K562 (cell line): ENCODE measurements around the gene CLEC17A. TPM values are rescaled to one million over a fixed set of nuclear protein-coding genes. Genes with fewer than 3 reads are reported as not detected.

Source experiments
- BCL6 ChIP-seq: fragments of 250-450 bp; sonication (Bioruptor Pico); IDR thresholded peaks from 2 replicates; pipeline ENCODE4 v1.4.0; 2020
- BRD9 ChIP-seq: fragments of 450-650 bp; IDR thresholded peaks from 2 replicates; pipeline ENCODE4 v1.6.1; 2018; ENCODE audit warnings: low read depth; ENCODE audit not compliant: partially characterized antibody
- CCAR2 ChIP-seq: fragments of 200-400 bp; formaldehyde crosslinking; IDR thresholded peaks from 2 replicates; pipeline ENCODE4 v1.6.1; 2017; ENCODE audit warnings: mild to moderate bottlenecking, low read depth, low read length
- ERF ChIP-seq: fragments of 450-650 bp; formaldehyde crosslinking; IDR thresholded peaks from 2 replicates; pipeline ENCODE4 v1.4.0; 2020; ENCODE audit warnings: mild to moderate bottlenecking, mixed read lengths
- HBP1 ChIP-seq: fragments of 450-650 bp; formaldehyde crosslinking; IDR thresholded peaks from 2 replicates; pipeline ENCODE4 v1.4.0; 2022; ENCODE audit warnings: missing genetic modification characterization
- KLF16 ChIP-seq: IDR thresholded peaks from 2 replicates; pipeline ENCODE4 v1.6.1; 2016; ENCODE audit warnings: antibody characterized with exemption
- NRF1 ChIP-seq, 2 experiments: fragments of 450-650 bp; IDR thresholded peaks in 1 of 2; conservative IDR thresholded peaks in 1 of 2; 2 replicates each; pipeline ENCODE4 v1.6.1; 2014; ENCODE audit warnings: mild to moderate bottlenecking in 2 of 2
- TFE3 ChIP-seq: fragments of 450-650 bp; formaldehyde crosslinking; IDR thresholded peaks from 2 replicates; pipeline ENCODE4 v1.4.0; 2020; ENCODE audit warnings: mild to moderate bottlenecking, mixed read lengths
- XRCC3 ChIP-seq: fragments of 450-650 bp; IDR thresholded peaks from 2 replicates; pipeline ENCODE4 v1.6.1; 2017; ENCODE audit warnings: mild to moderate bottlenecking, moderate library complexity
- ZBTB40 ChIP-seq, 2 experiments: fragments of 450-650 bp in 1 of 2; sonication (generic) in 1 of 2; formaldehyde crosslinking in 1 of 2; IDR thresholded peaks; 2 replicates each; pipeline versions ENCODE4 v1.7.1 to v1.9.0; 2016 to 2022; ENCODE audit warnings: inconsistent platforms in 1 of 2, mild to moderate bottlenecking in 1 of 2, missing genetic modification reagents in 1 of 2
- ZBTB7A ChIP-seq: IDR thresholded peaks from 2 replicates; pipeline ENCODE4 v1.6.1; 2011; ENCODE audit warnings: low read depth, mild to moderate bottlenecking, low read length, moderate library complexity, borderline replicate concordance; ENCODE audit not compliant: control insufficient read depth
- ZNF175 ChIP-seq: fragments of 200-800 bp; sonication (Bioruptor generic); IDR thresholded peaks from 2 replicates; pipeline ENCODE4 v1.6.1; 2016; ENCODE audit warnings: low read depth, mild to moderate bottlenecking, missing genetic modification characterization, missing compliant biosample characterization
- ZNF184 ChIP-seq: sonication (generic); formaldehyde crosslinking; IDR thresholded peaks from 2 replicates; pipeline ENCODE4 v1.5.0; 2020; ENCODE audit warnings: missing genetic modification reagents
- ZNF274 ChIP-seq: IDR thresholded peaks from 2 replicates; pipeline ENCODE4 v1.6.1; 2011; ENCODE audit warnings: low read depth, mild to moderate bottlenecking, low read length, moderate library complexity, borderline replicate concordance
- ZNF444 ChIP-seq: fragments of 250-450 bp; sonication (Bioruptor Pico); IDR thresholded peaks from 2 replicates; pipeline ENCODE4 v1.4.0; 2020; ENCODE audit warnings: mild to moderate bottlenecking, moderate library complexity
- ZNF780A ChIP-seq: fragments of 250-450 bp; sonication (Bioruptor Pico); IDR thresholded peaks from 2 replicates; pipeline ENCODE4 v1.5.0; 2021; ENCODE audit warnings: mild to moderate bottlenecking
- polyA plus RNA-seq, 8 experiments: library from polyadenylated mRNA; depleted of rRNA in 4 of 8; stranded (reverse) in 5 of 8; unstranded in 3 of 8; fragments of >200 nt; fragmentation: Nextera tagmentation in 2 of 8; fragmentation: Illumina TruSeq in 1 of 8; extraction: Ambion mirVana in 2 of 8; extraction: Trizol in 1 of 8; gene quantifications; 2 replicates each; pipeline versions ENCODE4 v1.2.1 to v1.2.3, GENCODE V29; 2011 to 2014; ENCODE audit warnings: inconsistent platforms in 1 of 8, missing spikeins in 1 of 8
- total RNA-seq, 7 experiments: library from RNA; depleted of rRNA in 6 of 7; stranded (reverse); fragments of >200 nt in 6 of 7; fragmentation: Illumina TruSeq in 2 of 7; extraction: Trizol in 2 of 7; gene quantifications; 2 replicates each; pipeline versions ENCODE4 v1.2.1 to v1.2.3, GENCODE V29; 2011 to 2021; ENCODE audit warnings: low replicate concordance in 1 of 7

CLEC17A gene
- total and polyA plus RNA-seq, 9 of the 15 experiments (the other 6 are each of a cell fraction or from before 2014, with no cell fraction given): 0.03 TPM; not detected in 8

GRCh38 chr19:14571695-14572490 is 11.0 kb upstream of the CLEC17A start, which contains the start of gene NDUFB7 (continued):
- TF ChIP-seq ERF (CRISPR knock-in tag) (no peak), CCAR2 (no peak), ZNF184 (CRISPR knock-in tag) (no peak), TFE3 (no peak), ZNF780A (CRISPR knock-in tag) (no peak), NRF1 (conservative IDR thresholded peaks at IDR 0.05 in 1 of 2, IDR thresholded peaks at IDR 0.05 in 1 of 2) (peak; percentile 97 to 98), ZBTB7A (peak; percentile 85), ZNF444 (CRISPR knock-in tag) (no peak), ZNF274 (no peak), BRD9 (no peak), KLF16 (no peak; the same call in 1 of the 2 replicates), ZNF175 (CRISPR knock-in tag) (no peak), ZBTB40 (IDR thresholded peaks at IDR 0.05) (peak; percentile 99), ZBTB40 (CRISPR knock-in tag; IDR thresholded peaks at IDR 0.05) (no peak), BCL6 (CRISPR knock-in tag) (no peak), HBP1 (CRISPR knock-in tag) (no peak), XRCC3 (no peak)
